Stimulated activated CD4-positive, alpha-beta T cell treated with anti-CD3 and anti-CD28 coated beads, Interleukin-1b, Interleukin-23, amount 100 ng/mL, for 4 hours (primary cell): ENCODE results near the gene MGAT5.

Experiments
- DNase-seq, 2 donors: peaks; one replicate each; pipeline ENCODE4 v3.0.0-alpha.2; 2020; ENCODE audit warnings: low read depth in 2 of 2

Gene MGAT5

GRCh38 chr2:134367213-134367612, 113.3 kb downstream of the MGAT5 start:
- DNase-seq: no peak

GRCh38 chr2:134368009-134368817, 114.3 kb downstream of the MGAT5 start:
- DNase-seq: no peak

- no peak for DNase-seq
Observed at GRCh38 chr2:134369220-134369902, 115.5 kb downstream of the MGAT5 start.

GRCh38 chr2:134370655-134371445, 117.0 kb downstream of the MGAT5 start:
- no peak for DNase-seq

GRCh38 chr2:134372141-134372540, 118.3 kb downstream of the MGAT5 start:
- no peak for DNase-seq

- DNase-seq: no peak
Observed at GRCh38 chr2:134372611-134373131, 118.8 kb downstream of the MGAT5 start.

- DNase-seq: no peak
Observed at GRCh38 chr2:134375935-134376334, 122.1 kb downstream of the MGAT5 start.

- DNase-seq: no peak
Observed at GRCh38 chr2:134377730-134378129, 123.9 kb downstream of the MGAT5 start.

- DNase-seq: no peak
Observed at GRCh38 chr2:134379293-134379692, 125.4 kb downstream of the MGAT5 start.

GRCh38 chr2:134379722-134380121, 125.8 kb downstream of the MGAT5 start:
- no peak for DNase-seq

- DNase-seq: no peak
Observed at GRCh38 chr2:134381141-134381540, 127.3 kb downstream of the MGAT5 start.

- no peak for DNase-seq
Observed at GRCh38 chr2:134384131-134384530, 130.3 kb downstream of the MGAT5 start.

- no peak for DNase-seq
Observed at GRCh38 chr2:134385195-134385594, 131.3 kb downstream of the MGAT5 start.

GRCh38 chr2:134386310-134386709, 132.4 kb downstream of the MGAT5 start:
- no peak for DNase-seq

GRCh38 chr2:134389381-134389780, 135.5 kb downstream of the MGAT5 start:
- DNase-seq: no peak

- DNase-seq: no peak
Observed at GRCh38 chr2:134391751-134392160, 137.9 kb downstream of the MGAT5 start.

GRCh38 chr2:134392442-134393074, 138.7 kb downstream of the MGAT5 start:
- no peak for DNase-seq

GRCh38 chr2:134393075-134393461, 139.2 kb downstream of the MGAT5 start:
- no peak for DNase-seq

GRCh38 chr2:134395779-134396178, 141.9 kb downstream of the MGAT5 start:
- no peak for DNase-seq

GRCh38 chr2:134396493-134396892, 142.6 kb downstream of the MGAT5 start:
- DNase-seq: no peak

GRCh38 chr2:134397146-134397896, 143.4 kb downstream of the MGAT5 start:
- no peak for DNase-seq
